Stimulated activated CD4-positive, alpha-beta T cell treated with anti-CD3 and anti-CD28 coated beads, Interleukin-12 subunit alpha, Interleukin-12 subunit beta, amount 100 ng/mL, for 24 hours (primary cell): ENCODE results near the gene SEC14L1.

Experiments used
- DNase-seq, 2 experiments: peaks; one replicate each; pipeline ENCODE4 v3.0.0-alpha.2; 2020; ENCODE audit warnings: low read depth in 2 of 2

The SEC14L1 gene

GRCh38 chr17:77191244-77191643 is 50.5 kb downstream of the SEC14L1 start:
- no peak for DNase-seq

- DNase-seq, result no peak
Measured at GRCh38 chr17:77193653-77194052, 52.9 kb downstream of the SEC14L1 start.

- no peak for DNase-seq
Measured at GRCh38 chr17:77194179-77194578, 53.4 kb downstream of the SEC14L1 start.

- DNase-seq, result no peak
Measured at GRCh38 chr17:77196251-77196650, 55.5 kb downstream of the SEC14L1 start.

GRCh38 chr17:77197115-77197514 is 56.3 kb downstream of the SEC14L1 start:
- no peak for DNase-seq

GRCh38 chr17:77200711-77201110 is 59.9 kb downstream of the SEC14L1 start:
- DNase-seq, result no peak

- DNase-seq, result no peak
Measured at GRCh38 chr17:77203436-77203835, 62.7 kb downstream of the SEC14L1 start.

- DNase-seq, result no peak
Measured at GRCh38 chr17:77203846-77204245, 63.1 kb downstream of the SEC14L1 start.

- no peak for DNase-seq
Measured at GRCh38 chr17:77204536-77204935, 63.8 kb downstream of the SEC14L1 start.

- DNase-seq, result no peak
Measured at GRCh38 chr17:77205396-77206125, 64.8 kb downstream of the SEC14L1 start.

GRCh38 chr17:77206158-77206956 is 65.6 kb downstream of the SEC14L1 start:
- DNase-seq, result no peak

GRCh38 chr17:77207689-77208216 is 67.0 kb downstream of the SEC14L1 start:
- no peak for DNase-seq

- DNase-seq, result no peak
Measured at GRCh38 chr17:77208217-77208808, 67.5 kb downstream of the SEC14L1 start.

GRCh38 chr17:77208856-77209255 is 68.1 kb downstream of the SEC14L1 start:
- DNase-seq, result no peak

GRCh38 chr17:77209330-77209748 is 68.6 kb downstream of the SEC14L1 start:
- DNase-seq, result no peak

GRCh38 chr17:77210331-77210730 is 69.6 kb downstream of the SEC14L1 start:
- no peak for DNase-seq

GRCh38 chr17:77210946-77211541 is 70.3 kb downstream of the SEC14L1 start:
- DNase-seq, result no peak

GRCh38 chr17:77211681-77212080 is 70.9 kb downstream of the SEC14L1 start:
- no peak for DNase-seq

- DNase-seq, result no peak
Measured at GRCh38 chr17:77212081-77212832, 71.5 kb downstream of the SEC14L1 start.

GRCh38 chr17:77212833-77213777 is 72.3 kb downstream of the SEC14L1 start:
- no peak for DNase-seq
